Suprapubic skin (tissue), 3 donors: ENCODE data around the gene ODAD3.

Source experiments
- POLR2A ChIP-seq, 2 donors: fragments of 450-650 bp; IDR thresholded peaks; one replicate each; pipeline ENCODE4 v1.6.1; 2017; ENCODE audit warnings: antibody characterized with exemption in 2 of 2, mild to moderate bottlenecking in 2 of 2, moderate library complexity in 2 of 2
- TF ChIP-seq, protein P1 (sequence below), 2 donors: fragments of 200-600 bp in 1 of 2; fragments of 450-650 bp in 1 of 2; sonication (generic) in 1 of 2; IDR thresholded peaks; one replicate each; pipeline ENCODE4 v1.5.1; 2016 to 2019; ENCODE audit warnings: antibody characterized with exemption in 2 of 2, mild to moderate bottlenecking in 1 of 2, moderate library complexity in 1 of 2

- TF ChIP-seq, protein P1, sequence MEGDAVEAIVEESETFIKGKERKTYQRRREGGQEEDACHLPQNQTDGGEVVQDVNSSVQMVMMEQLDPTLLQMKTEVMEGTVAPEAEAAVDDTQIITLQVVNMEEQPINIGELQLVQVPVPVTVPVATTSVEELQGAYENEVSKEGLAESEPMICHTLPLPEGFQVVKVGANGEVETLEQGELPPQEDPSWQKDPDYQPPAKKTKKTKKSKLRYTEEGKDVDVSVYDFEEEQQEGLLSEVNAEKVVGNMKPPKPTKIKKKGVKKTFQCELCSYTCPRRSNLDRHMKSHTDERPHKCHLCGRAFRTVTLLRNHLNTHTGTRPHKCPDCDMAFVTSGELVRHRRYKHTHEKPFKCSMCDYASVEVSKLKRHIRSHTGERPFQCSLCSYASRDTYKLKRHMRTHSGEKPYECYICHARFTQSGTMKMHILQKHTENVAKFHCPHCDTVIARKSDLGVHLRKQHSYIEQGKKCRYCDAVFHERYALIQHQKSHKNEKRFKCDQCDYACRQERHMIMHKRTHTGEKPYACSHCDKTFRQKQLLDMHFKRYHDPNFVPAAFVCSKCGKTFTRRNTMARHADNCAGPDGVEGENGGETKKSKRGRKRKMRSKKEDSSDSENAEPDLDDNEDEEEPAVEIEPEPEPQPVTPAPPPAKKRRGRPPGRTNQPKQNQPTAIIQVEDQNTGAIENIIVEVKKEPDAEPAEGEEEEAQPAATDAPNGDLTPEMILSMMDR (IDR thresholded peaks at IDR 0.05), result no peak
- no peak for TF ChIP-seq POLR2A (IDR thresholded peaks at IDR 0.05)
Observed at GRCh38 chr19:11448923-11449554, 14.1 kb upstream of the ODAD3 start.
